Measurements from ENCODE around the gene SGCA.
A peak's percentile ranks its signal among the peaks of the same experiment; 100 is the strongest.

The SGCA gene

GRCh38 chr17:50207315-50207714 is 41.5 kb downstream of the SGCA start:
- no peak for DNase-seq (ENCODE audit: extremely low read depth in 1 of 2, low read depth in 1 of 2)

GRCh38 chr17:50207792-50208567 is 42.2 kb downstream of the SGCA start:
- DNase-seq (ENCODE audit: extremely low read depth in 1 of 2, low read depth in 1 of 2) = no peak

- no peak for DNase-seq (ENCODE audit: extremely low read depth in 1 of 2, low read depth in 1 of 2)
Observed at GRCh38 chr17:50208611-50209061, 42.8 kb downstream of the SGCA start.

GRCh38 chr17:50209133-50209471 is 43.3 kb downstream of the SGCA start:
- no peak for DNase-seq (ENCODE audit: extremely low read depth in 1 of 2, low read depth in 1 of 2)

GRCh38 chr17:50209472-50210239 is 43.9 kb downstream of the SGCA start:
- no peak for DNase-seq (ENCODE audit: extremely low read depth in 1 of 2, low read depth in 1 of 2)

GRCh38 chr17:50210240-50211225 is 44.7 kb downstream of the SGCA start:
- no peak for DNase-seq (ENCODE audit: extremely low read depth in 1 of 2, low read depth in 1 of 2)

GRCh38 chr17:50211249-50212120 is 45.7 kb downstream of the SGCA start:
- DNase-seq (ENCODE audit: extremely low read depth in 1 of 2, low read depth in 1 of 2) = no peak

- no peak for DNase-seq (ENCODE audit: extremely low read depth in 1 of 2, low read depth in 1 of 2)
Observed at GRCh38 chr17:50212121-50212843, 46.5 kb downstream of the SGCA start.

- DNase-seq (ENCODE audit: extremely low read depth in 1 of 2, low read depth in 1 of 2) = peak; percentile 14 to 34
Observed at GRCh38 chr17:50213026-50214022, 47.5 kb downstream of the SGCA start.

- no peak for DNase-seq (ENCODE audit: extremely low read depth in 1 of 2, low read depth in 1 of 2)
Observed at GRCh38 chr17:50214976-50215760, 49.4 kb downstream of the SGCA start.

GRCh38 chr17:50217591-50217990 is 51.8 kb downstream of the SGCA start:
- DNase-seq (ENCODE audit: extremely low read depth in 1 of 2, low read depth in 1 of 2) = no peak

- DNase-seq (ENCODE audit: extremely low read depth in 1 of 2, low read depth in 1 of 2) = no peak
Observed at GRCh38 chr17:50218071-50218759, 52.4 kb downstream of the SGCA start.

GRCh38 chr17:50218771-50219315 is 53.0 kb downstream of the SGCA start:
- DNase-seq (ENCODE audit: extremely low read depth in 1 of 2, low read depth in 1 of 2) = no peak

GRCh38 chr17:50219342-50219741 is 53.5 kb downstream of the SGCA start:
- no peak for DNase-seq (ENCODE audit: extremely low read depth in 1 of 2, low read depth in 1 of 2)

GRCh38 chr17:50219939-50220465 is 54.2 kb downstream of the SGCA start:
- DNase-seq (ENCODE audit: extremely low read depth in 1 of 2, low read depth in 1 of 2) = no peak

- no peak for DNase-seq (ENCODE audit: extremely low read depth in 1 of 2, low read depth in 1 of 2)
Observed at GRCh38 chr17:50220811-50221210, 55.0 kb downstream of the SGCA start.
